ENCODE measurements around the gene ARMCX4. TPM values are rescaled to one million over a fixed set of nuclear protein-coding genes. Genes with fewer than 3 reads are reported as not detected.
"Not testable (repeated sequence)": the region's sequence is repeated elsewhere in the genome, so short reads cannot be mapped to it uniquely, and the experiment has no call there.

The ARMCX4 gene
- total RNA-seq, 1 donor from 2014 or later, result 4.2 TPM

DNA sequence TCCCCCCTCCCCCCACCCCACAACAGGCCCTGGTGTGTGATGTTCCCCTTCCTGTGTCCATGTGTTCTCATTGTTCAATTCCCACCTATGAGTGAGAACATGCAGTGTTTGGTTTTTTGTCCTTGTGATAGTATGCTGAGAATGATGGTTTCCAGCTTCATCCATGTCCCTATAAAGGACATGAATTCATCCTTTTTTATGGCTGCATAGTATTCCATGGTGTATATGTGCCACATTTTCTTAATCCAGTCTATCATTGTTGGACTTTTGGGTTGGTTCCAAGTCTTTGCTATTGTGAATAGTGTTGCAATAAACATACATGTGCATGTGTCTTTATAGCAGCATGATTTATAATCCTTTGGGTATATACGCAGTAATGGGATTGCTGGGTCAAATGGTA, 17.7 kb downstream of the ARMCX4 start:
- H3K27me3 Mint-ChIP-seq; intact Hi-C loops (cut with micrococcal nuclease); H3K36me3 Mint-ChIP-seq (ENCODE audit: low read depth); H3K27ac Mint-ChIP-seq; H3K4me1 Mint-ChIP-seq; H3K9me3 Mint-ChIP-seq; DNase-seq; H3K4me3 Mint-ChIP-seq: not testable (repeated sequence)

DNA sequence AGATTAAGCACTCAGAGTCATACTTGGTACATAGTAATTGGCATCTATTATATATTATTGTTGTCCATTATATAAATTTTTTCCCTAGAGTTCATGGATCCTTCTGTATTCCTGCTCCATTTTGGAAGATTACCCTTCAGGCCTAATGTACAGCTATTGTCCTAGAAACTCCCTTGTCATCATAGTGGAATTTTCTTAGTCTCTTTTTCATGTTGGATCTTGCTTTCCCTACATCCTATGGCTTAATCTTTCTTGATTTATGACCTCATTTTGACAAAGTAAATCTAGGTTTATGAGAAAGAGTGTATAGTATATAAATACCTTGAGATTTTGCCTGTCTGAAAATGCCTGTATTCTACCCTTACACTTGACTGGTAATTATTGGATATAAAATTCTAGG, 22.1 kb downstream of the ARMCX4 start:
- Mint-ChIP-seq H3K27me3 (no peaks in the 10 kb centered on the region), H3K4me3 (no peak overlapping the region), H3K4me1 (no peaks in the 10 kb centered on the region), H3K36me3 (ENCODE audit: low read depth) (no peaks in the 10 kb centered on the region), H3K9me3 (no peaks in the 10 kb centered on the region), H3K27ac (no peak overlapping the region)
- no peak for DNase-seq
- intact Hi-C loops (cut with micrococcal nuclease), result no loop called here

DNA sequence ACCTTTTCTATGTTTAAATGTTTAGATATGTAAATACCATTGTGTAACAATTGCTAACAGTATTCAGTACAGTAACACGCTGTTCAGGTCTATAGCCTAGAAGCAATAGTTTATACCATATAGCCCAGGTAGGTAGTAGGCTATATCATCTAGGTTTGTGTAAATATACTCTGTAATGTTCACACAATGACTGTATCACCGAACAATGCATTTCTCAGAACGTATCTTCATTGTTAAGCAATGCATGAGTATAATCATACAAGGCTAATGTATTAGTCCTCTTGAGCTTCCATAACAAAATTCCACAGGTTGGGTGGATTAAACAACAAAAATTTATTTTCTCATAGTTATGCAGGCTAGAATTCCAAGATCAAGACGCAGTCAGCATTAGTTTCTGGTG, 22.7 kb downstream of the ARMCX4 start:
- H3K27ac Mint-ChIP-seq, result no peak overlapping the region
- no peaks in the 10 kb centered on the region for H3K9me3 Mint-ChIP-seq
- no peaks in the 10 kb centered on the region for H3K36me3 Mint-ChIP-seq (ENCODE audit: low read depth)
- H3K4me1 Mint-ChIP-seq, result no peaks in the 10 kb centered on the region
- no peak overlapping the region for H3K4me3 Mint-ChIP-seq
- no peaks in the 10 kb centered on the region for H3K27me3 Mint-ChIP-seq
- no peak for DNase-seq
- intact Hi-C loops (cut with micrococcal nuclease), result no loop called here

DNA sequence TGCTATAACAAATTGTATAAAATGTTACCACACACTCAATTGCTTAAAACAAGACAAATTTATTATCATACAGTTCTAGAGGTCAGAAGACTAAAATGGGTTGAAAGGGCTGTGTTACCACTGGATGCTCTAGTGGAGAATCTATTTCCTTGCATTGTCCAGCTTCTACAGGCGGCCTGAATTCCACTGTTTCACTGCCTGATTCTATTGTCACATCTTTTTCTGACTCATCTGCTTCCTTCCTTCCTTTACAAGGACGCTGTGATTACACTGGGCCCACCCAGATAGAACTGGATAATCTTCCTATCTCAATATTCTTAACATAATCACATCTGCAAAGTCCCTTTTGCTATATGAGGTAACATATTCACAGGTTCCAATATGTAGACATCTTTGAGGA, 45.7 kb downstream of the ARMCX4 start:
- Mint-ChIP-seq H3K27me3 (no peaks in the 10 kb centered on the region), H3K4me1 (no peaks in the 10 kb centered on the region), H3K4me3 (no peak overlapping the region), H3K9me3 (no peaks in the 10 kb centered on the region), H3K36me3 (ENCODE audit: low read depth) (no peaks in the 10 kb centered on the region), H3K27ac (no peak overlapping the region)
- DNase-seq, result no peak
- intact Hi-C loops (cut with micrococcal nuclease), result no loop called here

Other genes starting within 250 kb of the ARMCX4 start
- 0.19 TPM in 1 of 2 replicates, not detected in the other for gene TAF7L, start 194.1 kb upstream of the ARMCX4 start, total RNA-seq
- gene TIMM8A, start 136.7 kb upstream of the ARMCX4 start, total RNA-seq, result 28.3 and 32.8 TPM in 2 replicates
- not detected in 2 replicates for gene BTK, start 99.3 kb upstream of the ARMCX4 start, total RNA-seq
- 252 and 278 TPM in 2 replicates for gene RPL36A, start 94.4 kb upstream of the ARMCX4 start, total RNA-seq
- gene GLA, start 77.5 kb upstream of the ARMCX4 start, total RNA-seq, result 66.6 and 70.7 TPM in 2 replicates
- 19.9 and 21.5 TPM in 2 replicates for gene HNRNPH2, start 77.2 kb upstream of the ARMCX4 start, total RNA-seq
- 0.14 and 0.17 TPM in 2 replicates for gene ARMCX1, start 65.1 kb downstream of the ARMCX4 start, total RNA-seq
- gene ARMCX6, start 132.5 kb downstream of the ARMCX4 start, total RNA-seq, result 75.5 and 77.1 TPM in 2 replicates
- gene ARMCX3, start 137.7 kb downstream of the ARMCX4 start, total RNA-seq, result 69.6 and 72.5 TPM in 2 replicates
- 5.2 and 5.6 TPM in 2 replicates for gene ARMCX2, start 174.4 kb downstream of the ARMCX4 start, total RNA-seq

Measured in activated CD4-positive, alpha-beta T cell treated with anti-CD3 and anti-CD28 coated beads, Interleukin-2, amount 10 ng/mL, durations not matched to agents 24 days and 14 days (primary cell).